BLaER1 treated with 17β-estradiol and CSF1 and Interleukin-3, amounts not matched to agents 10 nM and 100 nM (cell line): ENCODE results near the gene RMC1.

Experiments
- H3K27ac ChIP-seq, 11 experiments: shearing (Covaris generic); formaldehyde crosslinking; 2 replicates each; pipeline ENCODE4 v1.8.1; 2022
- H3K27me3 ChIP-seq, 11 experiments: shearing (Covaris generic); formaldehyde crosslinking; 2 replicates each; pipeline ENCODE4 v1.8.1; 2022
- H3K36me3 ChIP-seq, 11 experiments: shearing (Covaris generic); formaldehyde crosslinking; 2 replicates each; pipeline ENCODE4 v1.8.1; 2022
- H3K4me1 ChIP-seq, 10 experiments: shearing (Covaris generic); formaldehyde crosslinking; 2 replicates each; pipeline ENCODE4 v1.8.1; 2022
- H3K4me2 ChIP-seq, 11 experiments: shearing (Covaris generic); formaldehyde crosslinking; 2 replicates each; pipeline ENCODE4 v1.8.1; 2022
- H3K4me3 ChIP-seq, 10 experiments: shearing (Covaris generic); formaldehyde crosslinking; 2 replicates each; pipeline ENCODE4 v1.8.1; 2022
- H3K9ac ChIP-seq, 11 experiments: shearing (Covaris generic); formaldehyde crosslinking; 2 replicates each; pipeline ENCODE4 v1.8.1; 2022
- H3K9me3 ChIP-seq, 11 experiments: shearing (Covaris generic); formaldehyde crosslinking; replicated peaks in 1 of 11; 2 replicates each; pipeline ENCODE4 v1.8.1; 2022
- H4K20me1 ChIP-seq, 11 experiments: shearing (Covaris generic); formaldehyde crosslinking; 2 replicates each; pipeline ENCODE4 v1.8.1; 2022
- Cebpa-rat ChIP-seq, 11 experiments: shearing (Covaris generic); IDR thresholded peaks; 2 replicates each; pipeline ENCODE4 v1.8.1; 2022

RMC1 gene

DNA sequence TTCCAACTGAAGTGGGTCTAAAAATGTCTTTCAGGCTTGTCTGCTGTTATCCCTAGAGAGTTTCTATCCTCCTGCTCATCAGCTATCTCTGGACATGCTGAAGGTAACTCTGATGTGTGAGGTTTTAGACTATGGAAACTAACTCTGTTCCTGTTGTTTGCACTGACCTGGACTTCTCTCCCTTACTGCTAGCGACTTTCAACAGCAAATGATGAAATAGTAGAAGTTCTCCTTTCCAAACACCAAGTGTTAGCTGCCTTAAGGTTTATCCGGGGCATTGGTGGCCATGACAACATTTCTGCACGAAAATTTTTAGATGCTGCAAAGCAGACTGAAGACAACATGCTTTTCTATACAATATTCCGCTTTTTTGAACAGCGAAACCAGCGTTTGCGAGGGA, 26.9 kb downstream of the RMC1 start:
- Histone ChIP-seq H3K27ac (peak overlapping the region in 7 of 11 experiments; percentile 7 to 56 (median 24); a peak in 12 of 22 replicates), H3K36me3 (peaks cover 99 to 100% (median 100%) of the 10 kb centered on the region in 11 experiments), H3K4me3 (peak overlapping the region in 2 of 10 experiments; percentile 6 to 15; a peak in 1 of 20 replicates), H3K4me2 (peak overlapping the region; percentile 4 to 87 (median 56); a peak in 20 of 22 replicates), H3K9me3 (peaks cover 0 to 17% (median 0%) of the 10 kb centered on the region in 11 experiments; a peak in 2 of 22 replicates), H3K27me3 (peaks cover 0 to 52% (median 0%) of the 10 kb centered on the region in 11 experiments; a peak in 4 of 22 replicates), H3K4me1 (peaks cover 24 to 45% (median 28%) of the 10 kb centered on the region in 10 experiments), H3K9ac (peak overlapping the region in 3 of 11 experiments; percentile 1 to 22 (median 3); a peak in 3 of 22 replicates), H4K20me1 (peaks cover 0 to 99% (median 0%) of the 10 kb centered on the region in 11 experiments; a peak in 9 of 22 replicates)
- TF ChIP-seq Cebpa-rat (IDR thresholded peaks at IDR 0.05): no peak

DNA sequence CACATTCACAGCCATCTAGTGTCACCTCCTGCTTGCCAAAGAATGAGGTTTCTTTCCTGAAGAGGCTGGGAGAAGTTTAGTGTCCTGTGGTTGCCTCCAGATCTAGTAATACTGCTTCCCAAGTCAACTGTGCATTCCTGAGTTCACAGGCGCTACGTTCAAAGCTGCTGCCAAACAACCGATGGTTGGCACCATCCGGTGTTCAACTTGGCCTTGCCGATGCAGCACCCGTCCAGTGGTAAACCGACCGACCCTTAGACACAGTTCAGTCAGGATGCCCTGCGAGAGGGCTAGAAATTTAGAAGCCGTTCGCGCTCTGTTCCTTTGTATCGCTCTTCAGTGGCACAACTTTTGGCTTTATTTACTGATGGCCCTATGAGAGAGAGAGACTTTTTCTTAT, 28.6 kb downstream of the RMC1 start:
- H3K27me3 ChIP-seq: peaks cover 0 to 65% (median 0%) of the 10 kb centered on the region in 11 experiments; a peak in 4 of 22 replicates
- no peak overlapping the region for H3K4me2 ChIP-seq
- no peak overlapping the region for H3K27ac ChIP-seq
- peaks cover 100% of the 10 kb centered on the region in 11 experiments for H3K36me3 ChIP-seq
- TF ChIP-seq Cebpa-rat (IDR thresholded peaks at IDR 0.05): no peak
- H4K20me1 ChIP-seq: peaks cover 0 to 100% (median 0%) of the 10 kb centered on the region in 11 experiments; a peak in 9 of 22 replicates
- peaks cover 24 to 34% (median 28%) of the 10 kb centered on the region in 10 experiments for H3K4me1 ChIP-seq
- H3K9me3 ChIP-seq: peaks cover 0 to 17% (median 0%) of the 10 kb centered on the region in 11 experiments; a peak in 2 of 22 replicates
- no peak overlapping the region for H3K9ac ChIP-seq
- no peak overlapping the region for H3K4me3 ChIP-seq

DNA sequence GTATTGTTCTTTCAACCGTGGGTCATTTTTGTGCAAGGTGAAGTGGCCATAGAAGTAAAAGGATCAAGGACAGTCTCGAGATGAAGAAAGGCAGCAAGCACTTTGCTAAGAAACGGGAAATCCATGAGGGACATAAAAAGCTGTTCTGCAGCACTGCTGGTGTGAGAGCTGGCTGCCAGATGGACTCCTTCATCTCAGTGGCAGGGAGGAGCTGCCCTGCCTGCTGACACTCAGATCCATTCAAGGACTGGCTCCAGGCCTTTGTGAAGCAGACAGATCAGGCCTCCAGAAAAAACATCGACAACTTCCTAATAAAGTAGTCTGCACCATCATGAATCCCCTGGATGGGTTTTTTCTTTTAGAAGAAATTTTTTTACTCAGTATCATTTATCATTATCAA, 29.5 kb downstream of the RMC1 start:
- H4K20me1 ChIP-seq: peaks cover 0 to 100% (median 0%) of the 10 kb centered on the region in 11 experiments; a peak in 9 of 22 replicates
- no peak overlapping the region for H3K27ac ChIP-seq
- peaks cover 100% of the 10 kb centered on the region in 11 experiments for H3K36me3 ChIP-seq
- H3K27me3 ChIP-seq: peaks cover 0 to 74% (median 0%) of the 10 kb centered on the region in 11 experiments; a peak in 4 of 22 replicates
- H3K4me2 ChIP-seq: no peak overlapping the region
- no peak overlapping the region for H3K9ac ChIP-seq
- peaks cover 0 to 17% (median 0%) of the 10 kb centered on the region in 11 experiments; a peak in 2 of 22 replicates for H3K9me3 ChIP-seq
- H3K4me3 ChIP-seq: no peak overlapping the region
- peaks cover 24 to 34% (median 28%) of the 10 kb centered on the region in 10 experiments for H3K4me1 ChIP-seq
- TF ChIP-seq Cebpa-rat (IDR thresholded peaks at IDR 0.05): no peak

DNA sequence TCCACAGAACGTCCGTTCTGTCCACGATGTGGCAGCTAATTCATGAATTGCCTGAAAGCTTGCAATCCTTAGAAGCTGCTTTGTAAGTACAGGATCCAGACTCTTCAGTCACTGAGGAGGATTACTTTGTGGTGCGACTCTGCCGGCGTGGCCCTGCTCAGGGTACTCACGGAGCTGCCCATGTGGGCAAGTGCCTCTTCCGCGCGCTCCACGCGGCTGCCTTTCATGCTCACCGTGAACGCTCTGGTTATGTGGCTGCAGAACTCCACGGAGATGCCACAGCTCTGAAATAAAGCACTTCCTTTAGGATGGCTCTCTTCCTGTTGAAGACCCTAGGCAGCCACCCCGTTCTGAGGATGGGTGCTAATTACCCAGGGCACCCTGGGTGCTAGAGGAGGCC, 31.0 kb downstream of the RMC1 start:
- Histone ChIP-seq H3K36me3 (peaks cover 100% of the 10 kb centered on the region in 11 experiments), H3K9me3 (peaks cover 0 to 17% (median 0%) of the 10 kb centered on the region in 11 experiments; a peak in 2 of 22 replicates), H3K4me3 (no peak overlapping the region), H3K4me2 (no peak overlapping the region), H3K9ac (no peak overlapping the region), H3K27me3 (peaks cover 0 to 85% (median 0%) of the 10 kb centered on the region in 11 experiments; a peak in 4 of 22 replicates), H3K27ac (no peak overlapping the region), H4K20me1 (peaks cover 0 to 100% (median 0%) of the 10 kb centered on the region in 11 experiments; a peak in 9 of 22 replicates), H3K4me1 (peaks cover 20 to 32% (median 23%) of the 10 kb centered on the region in 10 experiments)
- no peak for TF ChIP-seq Cebpa-rat (IDR thresholded peaks at IDR 0.05)

DNA sequence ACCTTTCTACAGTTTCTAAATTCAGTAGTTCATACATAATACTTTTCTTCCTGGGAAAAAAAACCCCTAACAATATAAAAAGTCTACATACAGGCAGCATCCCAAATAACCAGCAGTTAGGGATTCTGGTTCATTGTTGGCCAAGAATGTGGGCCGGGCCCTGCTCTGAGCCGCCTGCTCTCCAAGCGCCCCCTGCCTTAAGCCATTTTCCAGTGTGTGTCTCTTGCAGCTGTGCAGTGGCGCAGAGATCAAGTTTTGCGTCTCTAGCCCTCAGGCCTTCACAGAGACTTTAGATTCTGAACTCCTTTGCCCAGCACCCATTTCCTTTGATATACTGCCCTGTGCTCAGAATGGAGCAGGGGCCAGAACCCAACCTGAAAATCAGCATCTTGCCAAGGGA, 32.9 kb downstream of the RMC1 start:
- Histone ChIP-seq H3K36me3 (peaks cover 89 to 97% (median 94%) of the 10 kb centered on the region in 11 experiments), H3K27me3 (peaks cover 0 to 73% (median 0%) of the 10 kb centered on the region in 11 experiments; a peak in 4 of 22 replicates), H3K27ac (no peak overlapping the region), H3K4me3 (no peak overlapping the region), H3K4me1 (peaks cover 23 to 32% (median 26%) of the 10 kb centered on the region in 10 experiments), H3K9me3 (peaks cover 0 to 12% (median 0%) of the 10 kb centered on the region in 11 experiments; a peak in 2 of 22 replicates), H3K9ac (no peak overlapping the region), H3K4me2 (no peak overlapping the region), H4K20me1 (peaks cover 0 to 99% (median 14%) of the 10 kb centered on the region in 11 experiments; a peak in 15 of 22 replicates)
- no peak for TF ChIP-seq Cebpa-rat (IDR thresholded peaks at IDR 0.05)

DNA sequence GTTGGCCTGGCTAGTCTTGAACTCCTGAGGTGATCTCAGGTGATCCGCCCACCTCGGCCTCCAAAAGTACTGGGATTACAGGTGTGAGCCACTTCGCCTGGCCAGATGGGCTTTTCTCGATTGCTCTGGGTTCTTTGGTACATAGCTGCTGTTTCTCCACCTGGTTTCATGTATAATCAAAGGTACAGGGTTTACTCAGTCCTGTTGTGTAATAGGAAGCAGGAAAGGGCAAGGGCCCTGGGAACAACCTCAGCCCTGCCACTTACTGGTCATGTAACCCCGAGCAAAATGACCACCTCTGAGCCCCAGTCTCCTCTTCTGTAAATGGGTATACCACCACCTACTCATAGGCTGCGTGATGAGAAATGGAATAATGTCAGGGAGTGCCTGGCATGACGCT, 34.0 kb downstream of the RMC1 start:
- Histone ChIP-seq H3K27me3 (peaks cover 0 to 71% (median 0%) of the 10 kb centered on the region in 11 experiments; a peak in 5 of 22 replicates), H3K4me3 (no peak overlapping the region), H3K9me3 (0 out of 22 replicates have a peak, but pooled peaks cover 0 to 1% (median 0%) of the 10 kb centered on the region in 11 experiments), H4K20me1 (peaks cover 0 to 99% (median 18%) of the 10 kb centered on the region in 11 experiments; a peak in 15 of 22 replicates), H3K4me1 (peaks cover 34 to 39% (median 36%) of the 10 kb centered on the region in 10 experiments), H3K36me3 (peaks cover 85 to 97% (median 94%) of the 10 kb centered on the region in 11 experiments), H3K9ac (no peak overlapping the region), H3K4me2 (no peak overlapping the region), H3K27ac (no peak overlapping the region)
- TF ChIP-seq Cebpa-rat (IDR thresholded peaks at IDR 0.05): no peak

DNA sequence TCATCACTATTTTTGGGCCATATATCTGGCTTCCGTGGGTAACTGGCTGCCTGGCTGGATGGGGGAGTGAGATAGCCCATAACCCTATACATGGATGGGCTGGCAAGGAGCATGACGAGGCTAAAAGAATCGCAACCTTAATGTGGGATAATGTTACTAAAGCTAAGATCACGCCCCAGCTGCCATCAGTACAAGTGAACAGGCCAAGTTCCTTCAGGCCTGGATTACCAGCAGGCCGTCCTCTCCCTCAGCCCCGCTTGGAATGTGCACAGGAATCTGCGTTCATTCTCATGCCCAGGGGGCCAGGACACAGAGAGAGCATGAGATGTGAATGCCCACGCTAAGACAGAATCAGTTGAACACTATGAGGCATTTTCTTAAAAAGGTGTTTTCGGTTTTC, 34.7 kb downstream of the RMC1 start:
- H3K4me2 ChIP-seq: no peak overlapping the region
- no peak overlapping the region for H3K4me3 ChIP-seq
- H3K36me3 ChIP-seq: peaks cover 85 to 97% (median 94%) of the 10 kb centered on the region in 11 experiments
- no peaks in the 10 kb centered on the region for H3K9me3 ChIP-seq
- TF ChIP-seq Cebpa-rat (IDR thresholded peaks at IDR 0.05): no peak
- H4K20me1 ChIP-seq: peaks cover 0 to 99% (median 18%) of the 10 kb centered on the region in 11 experiments; a peak in 15 of 22 replicates
- H3K4me1 ChIP-seq: peaks cover 39 to 44% (median 42%) of the 10 kb centered on the region in 10 experiments
- H3K27me3 ChIP-seq: peaks cover 0 to 69% (median 0%) of the 10 kb centered on the region in 11 experiments; a peak in 5 of 22 replicates
- H3K27ac ChIP-seq: no peak overlapping the region
- H3K9ac ChIP-seq: no peak overlapping the region

DNA sequence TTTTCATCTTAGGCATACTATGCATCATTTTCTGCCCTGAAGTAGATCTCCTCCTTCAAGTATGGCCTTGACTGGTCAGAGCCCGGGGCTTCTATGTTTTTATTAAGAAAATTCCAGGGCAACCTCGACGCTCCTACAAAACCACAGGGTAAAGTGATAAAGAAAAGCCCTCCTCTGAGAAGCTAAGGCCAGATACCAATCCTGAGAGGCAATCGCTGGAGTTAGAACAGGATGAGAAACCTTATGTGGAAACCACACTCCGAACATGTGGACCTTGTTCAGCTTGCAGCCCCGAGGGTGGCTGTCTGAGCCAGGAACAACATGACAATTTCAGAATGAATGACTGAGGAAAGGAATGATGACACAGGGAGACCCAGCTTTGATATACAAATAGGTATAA, 35.6 kb downstream of the RMC1 start:
- Histone ChIP-seq H4K20me1 (peaks cover 0 to 99% (median 18%) of the 10 kb centered on the region in 11 experiments; a peak in 15 of 22 replicates), H3K9me3 (no peaks in the 10 kb centered on the region), H3K4me2 (peak overlapping the region; percentile 73 to 95 (median 82)), H3K4me1 (peaks cover 39 to 45% (median 42%) of the 10 kb centered on the region in 10 experiments), H3K36me3 (peaks cover 85 to 97% (median 94%) of the 10 kb centered on the region in 11 experiments), H3K4me3 (no peak overlapping the region), H3K27ac (peak overlapping the region in 4 of 11 experiments; percentile 10 to 80 (median 48); a peak in 1 of 22 replicates), H3K27me3 (peaks cover 0 to 71% (median 0%) of the 10 kb centered on the region in 11 experiments; a peak in 5 of 22 replicates), H3K9ac (peak overlapping the region in 4 of 11 experiments; percentile 4 to 60 (median 41); a peak in 3 of 22 replicates)
- TF ChIP-seq Cebpa-rat (IDR thresholded peaks at IDR 0.05): no peak

DNA sequence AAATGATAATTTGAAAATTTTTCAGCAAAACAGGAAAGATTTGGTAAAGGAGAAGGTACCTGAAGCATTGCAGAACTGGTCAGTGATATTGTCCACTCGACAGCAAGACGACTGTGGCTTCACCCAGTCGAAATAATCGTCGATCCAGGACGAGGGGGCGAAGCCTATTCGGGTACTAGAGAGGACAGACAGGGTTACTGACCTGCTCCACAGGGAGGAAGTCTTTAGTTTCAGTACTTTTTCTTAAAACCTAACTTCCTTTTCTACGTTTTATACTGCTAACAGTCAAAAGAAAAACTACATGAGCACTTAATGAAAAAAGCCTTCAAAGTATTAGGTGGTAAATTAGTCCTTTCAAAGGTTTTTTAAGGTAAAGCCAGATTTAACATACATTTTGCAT, 36.0 kb downstream of the RMC1 start:
- Histone ChIP-seq H3K9ac (peak overlapping the region in 4 of 11 experiments; percentile 4 to 60 (median 41); a peak in 3 of 22 replicates), H3K27me3 (peaks cover 0 to 71% (median 0%) of the 10 kb centered on the region in 11 experiments; a peak in 5 of 22 replicates), H3K4me1 (peaks cover 39 to 45% (median 42%) of the 10 kb centered on the region in 10 experiments), H3K27ac (peak overlapping the region in 6 of 11 experiments; percentile 6 to 80 (median 64); a peak in 8 of 22 replicates), H3K36me3 (peaks cover 85 to 97% (median 94%) of the 10 kb centered on the region in 11 experiments), H3K4me2 (peak overlapping the region; percentile 73 to 95 (median 82)), H4K20me1 (peaks cover 0 to 99% (median 18%) of the 10 kb centered on the region in 11 experiments; a peak in 15 of 22 replicates), H3K4me3 (no peak overlapping the region), H3K9me3 (no peaks in the 10 kb centered on the region)
- no peak for TF ChIP-seq Cebpa-rat (IDR thresholded peaks at IDR 0.05)
